T-helper 1 cell treated with Interleukin-12 subunit alpha and Interleukin-12 subunit beta and Interleukin-4 antibody, amounts not matched to agents 30 ng/mL and 1 ng/mL, for 36 hours (primary cell): ENCODE measurements around the gene CERS5. TPM values are rescaled to one million over a fixed set of nuclear protein-coding genes. Genes with fewer than 3 reads are reported as not detected.
"Not testable (repeated sequence)": the region's sequence is repeated elsewhere in the genome, so short reads cannot be mapped to it uniquely, and the experiment has no call there.

Experiments used
- intact Hi-C: fragments of 100-400 bp; cut with micrococcal nuclease; formaldehyde crosslinking; loops from one replicate; pipeline ENCODE4 v1.15.1; 2024
- total RNA-seq: library from RNA; stranded (reverse); gene quantifications from 2 replicates; pipeline ENCODE4 v1.2.3, GENCODE V29; 2022

The CERS5 gene
- total RNA-seq, 1 donor from 2014 or later: 56.3 TPM

GRCh38 chr12:50187084-50187900, 20.1 kb upstream of the CERS5 start:
- intact Hi-C loops: no loop called here

- intact Hi-C loops: no loop called here
These were observed 19.5 kb upstream of the CERS5 start for GRCh38 chr12:50186681-50187080.

- intact Hi-C loops: no loop called here
These were observed 18.9 kb upstream of the CERS5 start for GRCh38 chr12:50185970-50186663.

- intact Hi-C loops: no loop called here
These were observed 18.2 kb upstream of the CERS5 start for GRCh38 chr12:50185301-50185895.

- intact Hi-C loops: no loop called here
These were observed 17.1 kb upstream of the CERS5 start for GRCh38 chr12:50184261-50184660.

- intact Hi-C loops: loop anchor here (2.0 kb wide), 1 partner anchor 132 kb away; no protein-coding TSS in a partner anchor
These were observed 15.3 kb upstream of the CERS5 start for GRCh38 chr12:50182461-50182860.

GRCh38 chr12:50181691-50182090, 14.5 kb upstream of the CERS5 start:
- intact Hi-C loops: loop anchor here (2.0 kb wide), 1 partner anchor 133 kb away; no protein-coding TSS in a partner anchor

GRCh38 chr12:50175716-50176026, 8.5 kb upstream of the CERS5 start:
- intact Hi-C loops: loop anchor here (1.0 kb wide), 6 partner anchors 8 to 105 kb away; partner anchors contain the start of gene CERS5

- intact Hi-C loops: loop anchor here (1.0 kb wide), 6 partner anchors 8 to 105 kb away; partner anchors contain the start of gene CERS5
These were observed 8.0 kb upstream of the CERS5 start for GRCh38 chr12:50174971-50175715.

- intact Hi-C loops: loop anchor here (1.0 to 5.0 kb wide), 12 partner anchors 9 to 979 kb away; partner anchors contain the start of genes COX14, LARP4, LIMA1 and RACGAP1
These were observed 445 bp downstream of the CERS5 start for GRCh38 chr12:50166799-50167048.

GRCh38 chr12:50164963-50165362, 2.2 kb downstream of the CERS5 start:
- intact Hi-C loops: loop anchor here (5.0 kb wide), 1 partner anchor 978 kb away; the partner anchor contains the start of gene TUBA1A

GRCh38 chr12:50162230-50162629, 4.9 kb downstream of the CERS5 start:
- intact Hi-C loops: no loop called here

- intact Hi-C loops: no loop called here
These were observed 6.5 kb downstream of the CERS5 start for GRCh38 chr12:50160643-50161042.

- intact Hi-C loops: no loop called here
These were observed 9.9 kb downstream of the CERS5 start for GRCh38 chr12:50157259-50157658.

- intact Hi-C loops: no loop called here
These were observed 10.5 kb downstream of the CERS5 start for GRCh38 chr12:50156641-50157040.

GRCh38 chr12:50154947-50155346, 12.2 kb downstream of the CERS5 start:
- intact Hi-C loops: not testable (repeated sequence)

- intact Hi-C loops: no loop called here
These were observed 16.0 kb downstream of the CERS5 start for GRCh38 chr12:50151047-50151687.

- intact Hi-C loops: no loop called here
These were observed 17.9 kb downstream of the CERS5 start for GRCh38 chr12:50149311-50149710.

- intact Hi-C loops: not testable (repeated sequence)
These were observed 19.2 kb downstream of the CERS5 start for GRCh38 chr12:50148011-50148410.

- intact Hi-C loops: no loop called here
These were observed 19.9 kb downstream of the CERS5 start for GRCh38 chr12:50147281-50147680.

GRCh38 chr12:50145439-50145838, 21.7 kb downstream of the CERS5 start:
- intact Hi-C loops: no loop called here
